ENCODE measurements around the gene MATCAP1.

Gene MATCAP1

GRCh38 chr16:67200491-67200890 is 16.7 kb upstream of the MATCAP1 start:
- TF ChIP-seq, protein P1, sequence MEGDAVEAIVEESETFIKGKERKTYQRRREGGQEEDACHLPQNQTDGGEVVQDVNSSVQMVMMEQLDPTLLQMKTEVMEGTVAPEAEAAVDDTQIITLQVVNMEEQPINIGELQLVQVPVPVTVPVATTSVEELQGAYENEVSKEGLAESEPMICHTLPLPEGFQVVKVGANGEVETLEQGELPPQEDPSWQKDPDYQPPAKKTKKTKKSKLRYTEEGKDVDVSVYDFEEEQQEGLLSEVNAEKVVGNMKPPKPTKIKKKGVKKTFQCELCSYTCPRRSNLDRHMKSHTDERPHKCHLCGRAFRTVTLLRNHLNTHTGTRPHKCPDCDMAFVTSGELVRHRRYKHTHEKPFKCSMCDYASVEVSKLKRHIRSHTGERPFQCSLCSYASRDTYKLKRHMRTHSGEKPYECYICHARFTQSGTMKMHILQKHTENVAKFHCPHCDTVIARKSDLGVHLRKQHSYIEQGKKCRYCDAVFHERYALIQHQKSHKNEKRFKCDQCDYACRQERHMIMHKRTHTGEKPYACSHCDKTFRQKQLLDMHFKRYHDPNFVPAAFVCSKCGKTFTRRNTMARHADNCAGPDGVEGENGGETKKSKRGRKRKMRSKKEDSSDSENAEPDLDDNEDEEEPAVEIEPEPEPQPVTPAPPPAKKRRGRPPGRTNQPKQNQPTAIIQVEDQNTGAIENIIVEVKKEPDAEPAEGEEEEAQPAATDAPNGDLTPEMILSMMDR (IDR thresholded peaks at IDR 0.05; ENCODE audit: low read length): no peak
- Histone ChIP-seq H3K9ac (ENCODE audit: low read length) (no peak overlapping the region), H3K27me3 (replicated peaks; ENCODE audit: insufficient read depth, low read length) (no peaks in the 10 kb centered on the region), H3K9me2 (replicated peaks; ENCODE audit: insufficient read depth, low read length) (no peaks in the 10 kb centered on the region), H4K20me1 (ENCODE audit: insufficient read depth, low read length) (no peaks in the 10 kb centered on the region), H3K4me1 (ENCODE audit: low read length) (no peaks in the 10 kb centered on the region), H3F3A (ENCODE audit: insufficient read depth, low read length) (no peaks in the 10 kb centered on the region), H3K9me3 (replicated peaks; ENCODE audit: insufficient read depth, low read length) (no peaks in the 10 kb centered on the region), H3K4me2 (ENCODE audit: low read depth, low read length) (no peak overlapping the region), H3K79me2 (ENCODE audit: low read length) (peaks cover 14% of the 10 kb centered on the region), H2AFZ (ENCODE audit: low read length) (no peak overlapping the region), H3K4me3 (ENCODE audit: low read length) (no peak overlapping the region), H3K36me3 (replicated peaks; ENCODE audit: insufficient read depth, low read length) (0 out of 2 replicates have a peak, but pooled peaks cover 11% of the 10 kb centered on the region), H3K27ac (ENCODE audit: low read length) (no peak overlapping the region)
- no peak for DNase-seq

GRCh38 chr16:67199808-67200198 is 16.0 kb upstream of the MATCAP1 start:
- H3K36me3 ChIP-seq (replicated peaks; ENCODE audit: insufficient read depth, low read length): 0 out of 2 replicates have a peak, but pooled peaks cover 11% of the 10 kb centered on the region
- no peak overlapping the region for H2AFZ ChIP-seq (ENCODE audit: low read length)
- no peak overlapping the region for H3K9ac ChIP-seq (ENCODE audit: low read length)
- DNase-seq: no peak
- no peaks in the 10 kb centered on the region for H3F3A ChIP-seq (ENCODE audit: insufficient read depth, low read length)
- H3K4me3 ChIP-seq (ENCODE audit: low read length): no peak overlapping the region
- no peaks in the 10 kb centered on the region for H4K20me1 ChIP-seq (ENCODE audit: insufficient read depth, low read length)
- peaks cover 20% of the 10 kb centered on the region for H3K79me2 ChIP-seq (ENCODE audit: low read length)
- H3K4me2 ChIP-seq (ENCODE audit: low read depth, low read length): no peak overlapping the region
- no peaks in the 10 kb centered on the region for H3K9me2 ChIP-seq (replicated peaks; ENCODE audit: insufficient read depth, low read length)
- H3K9me3 ChIP-seq (replicated peaks; ENCODE audit: insufficient read depth, low read length): no peaks in the 10 kb centered on the region
- TF ChIP-seq, protein P1 (IDR thresholded peaks at IDR 0.05; ENCODE audit: low read length): no peak
- TF ChIP-seq EZH2phosphoT487 (IDR thresholded peaks at IDR 0.05; ENCODE audit: low read length): no peak
- TF ChIP-seq EZH2 (optimal IDR thresholded peaks at IDR 0.05; ENCODE audit: low read depth, low read length): no peak
- H3K4me1 ChIP-seq (ENCODE audit: low read length): no peaks in the 10 kb centered on the region
- no peak overlapping the region for H3K27ac ChIP-seq (ENCODE audit: low read length)
- H3K27me3 ChIP-seq (replicated peaks; ENCODE audit: insufficient read depth, low read length): no peaks in the 10 kb centered on the region

DNA sequence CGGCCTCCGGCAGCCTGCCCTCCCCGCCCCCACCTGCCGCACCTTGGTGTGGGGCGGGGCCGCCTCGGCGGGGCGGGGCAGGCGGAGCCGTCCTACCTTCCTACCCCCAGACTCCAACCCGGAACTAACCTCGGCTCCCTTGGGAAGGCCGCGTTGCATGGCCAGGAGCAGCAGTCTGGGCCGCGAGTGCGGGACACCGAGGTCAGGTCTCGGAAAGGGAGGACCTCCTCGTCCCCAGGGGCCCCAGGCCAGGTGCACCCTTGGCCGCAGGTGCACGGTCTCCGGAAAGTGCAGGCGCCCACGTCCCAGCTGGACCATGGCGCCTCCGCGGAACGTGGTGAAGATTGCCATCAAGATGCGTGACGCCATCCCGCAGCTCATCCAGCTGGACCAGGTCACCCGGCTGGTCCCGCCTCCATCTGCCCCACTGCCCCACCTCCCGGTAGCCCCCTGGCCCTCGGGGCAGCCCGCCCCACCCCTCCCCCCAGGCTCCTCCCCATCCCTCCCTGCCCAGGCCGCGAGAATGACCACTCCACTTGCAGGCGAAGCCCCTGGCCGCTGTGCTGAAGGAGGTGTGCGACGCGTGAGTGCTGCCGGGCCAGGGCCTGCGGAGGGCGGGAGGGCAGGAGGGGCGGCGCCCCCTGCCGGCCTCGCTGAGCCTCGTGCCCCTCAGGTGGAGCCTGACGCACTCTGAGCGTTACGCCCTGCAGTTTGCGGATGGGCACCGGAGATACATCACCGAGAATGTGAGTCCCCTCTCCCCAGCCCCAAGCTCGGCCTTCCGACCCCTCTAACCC is 15.4 kb upstream of the MATCAP1 start, which contains the start of gene ELMO3:
Gene ELMO3, plus strand, starts transcription at position 121 of the 797 bp plus-strand sequence. Its CDS starts 196 bp downstream, at position 317.
- Histone ChIP-seq H3F3A (ENCODE audit: insufficient read depth, low read length) (no peaks in the 10 kb centered on the region), H3K9me3 (replicated peaks; ENCODE audit: insufficient read depth, low read length) (no peaks in the 10 kb centered on the region), H3K9ac (ENCODE audit: low read length) (no peak within 1 kb of the TSS), H2AFZ (ENCODE audit: low read length) (no peak within 1 kb of the TSS), H3K9me2 (replicated peaks; ENCODE audit: insufficient read depth, low read length) (no peaks in the 10 kb centered on the region), H3K27me3 (replicated peaks; ENCODE audit: insufficient read depth, low read length) (no peaks in the 10 kb centered on the region), H3K27ac (ENCODE audit: low read length) (no peak within 1 kb of the TSS), H3K4me1 (ENCODE audit: low read length) (no peaks in the 10 kb centered on the region), H3K79me2 (ENCODE audit: low read length) (peaks cover 26% of the 10 kb centered on the region), H3K36me3 (replicated peaks; ENCODE audit: insufficient read depth, low read length) (peaks cover 12% of the 10 kb centered on the region; the same call in 1 of the 2 replicates), H4K20me1 (ENCODE audit: insufficient read depth, low read length) (no peaks in the 10 kb centered on the region), H3K4me3 (ENCODE audit: low read length) (no peak within 1 kb of the TSS), H3K4me2 (ENCODE audit: low read depth, low read length) (no peak within 1 kb of the TSS)
- TF ChIP-seq EZH2 (optimal IDR thresholded peaks at IDR 0.05; ENCODE audit: low read depth, low read length) (no peak), EZH2phosphoT487 (IDR thresholded peaks at IDR 0.05; ENCODE audit: low read length) (no peak)
- TF ChIP-seq, protein P1 (IDR thresholded peaks at IDR 0.05; ENCODE audit: low read length): no peak
- no peak for DNase-seq

Data from MM.1S (cell line).